ENCODE data around the gene PRKAR2B. TPM values are rescaled to one million over a fixed set of nuclear protein-coding genes. Genes with fewer than 3 reads are reported as not detected.

PRKAR2B gene
- total and polyA plus RNA-seq, 4 donors, result 0.88 to 41.8 (median 1.6) TPM

DNA sequence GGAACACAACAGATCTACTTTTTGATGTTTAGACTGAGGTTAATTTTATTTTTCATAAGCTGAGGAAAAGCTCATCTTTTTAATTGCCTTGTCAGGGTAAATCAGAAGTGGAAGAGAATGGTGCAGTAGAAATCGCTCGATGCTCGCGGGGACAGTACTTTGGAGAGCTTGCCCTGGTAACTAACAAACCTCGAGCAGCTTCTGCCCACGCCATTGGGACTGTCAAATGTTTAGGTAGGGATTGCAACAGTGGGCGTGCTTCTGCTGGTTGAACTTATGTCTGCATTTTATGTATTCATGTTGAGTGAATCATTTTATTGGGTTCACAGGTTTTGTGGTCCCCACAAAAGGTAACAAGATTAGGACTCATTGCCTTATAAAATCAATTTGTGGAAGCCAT, 112.6 kb downstream of the PRKAR2B start:
- no peak overlapping the region for H3K27ac ChIP-seq (ENCODE audit: low read depth in 1 of 2, low read length in 2 of 2)
- no peaks in the 10 kb centered on the region for H3K4me1 ChIP-seq (ENCODE audit: control insufficient read depth in 4 of 4, insufficient read depth in 4 of 4, low read length in 3 of 4)
- WGBS, result 92% methylated on average over 7 of the region's 7 CpGs
- no peaks in the 10 kb centered on the region for H3K27me3 ChIP-seq (ENCODE audit: control insufficient read depth in 4 of 4, insufficient read depth in 4 of 4, low read length in 3 of 4)
- no peak for DNase-seq (ENCODE audit: low spot score)
- H3K9ac ChIP-seq (ENCODE audit: low read depth in 1 of 2, low read length in 2 of 2), result no peak overlapping the region
- H3K36me3 ChIP-seq (ENCODE audit: control insufficient read depth in 4 of 4, insufficient read depth in 3 of 4, low read depth in 1 of 4, low read length in 3 of 4), result peaks cover 0 to 2% (median 0%) of the 10 kb centered on the region in 4 donors
- TF ChIP-seq JUND (IDR thresholded peaks at IDR 0.05) (no peak), RXRA (IDR thresholded peaks at IDR 0.05) (no peak), RAD21 (IDR thresholded peaks at IDR 0.05) (no peak)
- TF ChIP-seq, protein P1, sequence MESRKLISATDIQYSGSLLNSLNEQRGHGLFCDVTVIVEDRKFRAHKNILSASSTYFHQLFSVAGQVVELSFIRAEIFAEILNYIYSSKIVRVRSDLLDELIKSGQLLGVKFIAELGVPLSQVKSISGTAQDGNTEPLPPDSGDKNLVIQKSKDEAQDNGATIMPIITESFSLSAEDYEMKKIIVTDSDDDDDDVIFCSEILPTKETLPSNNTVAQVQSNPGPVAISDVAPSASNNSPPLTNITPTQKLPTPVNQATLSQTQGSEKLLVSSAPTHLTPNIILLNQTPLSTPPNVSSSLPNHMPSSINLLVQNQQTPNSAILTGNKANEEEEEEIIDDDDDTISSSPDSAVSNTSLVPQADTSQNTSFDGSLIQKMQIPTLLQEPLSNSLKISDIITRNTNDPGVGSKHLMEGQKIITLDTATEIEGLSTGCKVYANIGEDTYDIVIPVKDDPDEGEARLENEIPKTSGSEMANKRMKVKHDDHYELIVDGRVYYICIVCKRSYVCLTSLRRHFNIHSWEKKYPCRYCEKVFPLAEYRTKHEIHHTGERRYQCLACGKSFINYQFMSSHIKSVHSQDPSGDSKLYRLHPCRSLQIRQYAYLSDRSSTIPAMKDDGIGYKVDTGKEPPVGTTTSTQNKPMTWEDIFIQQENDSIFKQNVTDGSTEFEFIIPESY (IDR thresholded peaks at IDR 0.05), result no peak
- H3K4me3 ChIP-seq (ENCODE audit: low read depth in 1 of 3, low read length in 3 of 3), result no peak overlapping the region
- H3K9me3 ChIP-seq (ENCODE audit: control insufficient read depth in 4 of 4, low read length in 3 of 4), result no peaks in the 10 kb centered on the region

DNA sequence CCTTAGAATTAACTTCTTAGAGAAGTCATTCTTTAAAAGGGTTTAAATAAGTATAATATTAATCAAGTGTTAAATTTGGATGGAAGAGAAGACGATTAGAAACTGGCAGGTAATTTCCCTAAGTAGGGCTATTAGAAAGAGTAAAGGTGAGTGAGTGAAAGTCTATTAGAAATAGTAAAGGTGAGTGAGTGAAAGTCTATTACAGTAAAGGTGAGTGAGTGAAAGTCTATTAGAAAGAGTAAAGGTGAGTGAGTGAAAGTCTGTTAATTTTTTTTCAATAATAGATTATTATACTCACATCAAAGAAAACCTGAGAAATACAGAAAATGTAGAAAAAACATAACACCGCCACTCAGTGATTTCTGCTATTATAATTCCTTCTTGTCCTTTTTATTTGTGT, 113.5 kb downstream of the PRKAR2B start:
- no peak for DNase-seq (ENCODE audit: low spot score)

More for the DNA sequence above, 113.5 kb downstream of the PRKAR2B start:
- peaks cover 0 to 2% (median 0%) of the 10 kb centered on the region in 4 donors for H3K36me3 ChIP-seq (ENCODE audit: control insufficient read depth in 4 of 4, insufficient read depth in 3 of 4, low read depth in 1 of 4, low read length in 3 of 4)
- TF ChIP-seq FOXA2 (IDR thresholded peaks at IDR 0.05) (no peak), YY1 (IDR thresholded peaks at IDR 0.05) (no peak), SP1 (IDR thresholded peaks at IDR 0.05) (no peak), JUND (IDR thresholded peaks at IDR 0.05) (no peak), RAD21 (IDR thresholded peaks at IDR 0.05) (no peak), GABPA (IDR thresholded peaks at IDR 0.05 in 1 of 2, conservative IDR thresholded peaks at IDR 0.05 in 1 of 2) (no peak), TAF1 (conservative IDR thresholded peaks at IDR 0.05) (no peak), NR2F2 (IDR thresholded peaks at IDR 0.05) (no peak), RXRA (IDR thresholded peaks at IDR 0.05) (no peak), HNF4A (conservative IDR thresholded peaks at IDR 0.05) (no peak), ATF3 (IDR thresholded peaks at IDR 0.05) (no peak), MAX (IDR thresholded peaks at IDR 0.05) (no peak), EGR1 (IDR thresholded peaks at IDR 0.05; ENCODE audit: low read depth in 2 of 2) (no peak), HNF4G (IDR thresholded peaks at IDR 0.05) (no peak), FOXA1 (IDR thresholded peaks at IDR 0.05) (no peak)
- TF ChIP-seq, protein P1 (IDR thresholded peaks at IDR 0.05), result no peak
- TF ChIP-seq, protein P2, sequence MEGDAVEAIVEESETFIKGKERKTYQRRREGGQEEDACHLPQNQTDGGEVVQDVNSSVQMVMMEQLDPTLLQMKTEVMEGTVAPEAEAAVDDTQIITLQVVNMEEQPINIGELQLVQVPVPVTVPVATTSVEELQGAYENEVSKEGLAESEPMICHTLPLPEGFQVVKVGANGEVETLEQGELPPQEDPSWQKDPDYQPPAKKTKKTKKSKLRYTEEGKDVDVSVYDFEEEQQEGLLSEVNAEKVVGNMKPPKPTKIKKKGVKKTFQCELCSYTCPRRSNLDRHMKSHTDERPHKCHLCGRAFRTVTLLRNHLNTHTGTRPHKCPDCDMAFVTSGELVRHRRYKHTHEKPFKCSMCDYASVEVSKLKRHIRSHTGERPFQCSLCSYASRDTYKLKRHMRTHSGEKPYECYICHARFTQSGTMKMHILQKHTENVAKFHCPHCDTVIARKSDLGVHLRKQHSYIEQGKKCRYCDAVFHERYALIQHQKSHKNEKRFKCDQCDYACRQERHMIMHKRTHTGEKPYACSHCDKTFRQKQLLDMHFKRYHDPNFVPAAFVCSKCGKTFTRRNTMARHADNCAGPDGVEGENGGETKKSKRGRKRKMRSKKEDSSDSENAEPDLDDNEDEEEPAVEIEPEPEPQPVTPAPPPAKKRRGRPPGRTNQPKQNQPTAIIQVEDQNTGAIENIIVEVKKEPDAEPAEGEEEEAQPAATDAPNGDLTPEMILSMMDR (IDR thresholded peaks at IDR 0.05; ENCODE audit: low read depth, low read length, missing input control), result no peak
- TF ChIP-seq, protein P3, sequence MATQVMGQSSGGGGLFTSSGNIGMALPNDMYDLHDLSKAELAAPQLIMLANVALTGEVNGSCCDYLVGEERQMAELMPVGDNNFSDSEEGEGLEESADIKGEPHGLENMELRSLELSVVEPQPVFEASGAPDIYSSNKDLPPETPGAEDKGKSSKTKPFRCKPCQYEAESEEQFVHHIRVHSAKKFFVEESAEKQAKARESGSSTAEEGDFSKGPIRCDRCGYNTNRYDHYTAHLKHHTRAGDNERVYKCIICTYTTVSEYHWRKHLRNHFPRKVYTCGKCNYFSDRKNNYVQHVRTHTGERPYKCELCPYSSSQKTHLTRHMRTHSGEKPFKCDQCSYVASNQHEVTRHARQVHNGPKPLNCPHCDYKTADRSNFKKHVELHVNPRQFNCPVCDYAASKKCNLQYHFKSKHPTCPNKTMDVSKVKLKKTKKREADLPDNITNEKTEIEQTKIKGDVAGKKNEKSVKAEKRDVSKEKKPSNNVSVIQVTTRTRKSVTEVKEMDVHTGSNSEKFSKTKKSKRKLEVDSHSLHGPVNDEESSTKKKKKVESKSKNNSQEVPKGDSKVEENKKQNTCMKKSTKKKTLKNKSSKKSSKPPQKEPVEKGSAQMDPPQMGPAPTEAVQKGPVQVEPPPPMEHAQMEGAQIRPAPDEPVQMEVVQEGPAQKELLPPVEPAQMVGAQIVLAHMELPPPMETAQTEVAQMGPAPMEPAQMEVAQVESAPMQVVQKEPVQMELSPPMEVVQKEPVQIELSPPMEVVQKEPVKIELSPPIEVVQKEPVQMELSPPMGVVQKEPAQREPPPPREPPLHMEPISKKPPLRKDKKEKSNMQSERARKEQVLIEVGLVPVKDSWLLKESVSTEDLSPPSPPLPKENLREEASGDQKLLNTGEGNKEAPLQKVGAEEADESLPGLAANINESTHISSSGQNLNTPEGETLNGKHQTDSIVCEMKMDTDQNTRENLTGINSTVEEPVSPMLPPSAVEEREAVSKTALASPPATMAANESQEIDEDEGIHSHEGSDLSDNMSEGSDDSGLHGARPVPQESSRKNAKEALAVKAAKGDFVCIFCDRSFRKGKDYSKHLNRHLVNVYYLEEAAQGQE (IDR thresholded peaks at IDR 0.05), result no peak
- no peaks in the 10 kb centered on the region for H3K9me3 ChIP-seq (ENCODE audit: control insufficient read depth in 4 of 4, low read length in 3 of 4)
- no peaks in the 10 kb centered on the region for H3K27me3 ChIP-seq (ENCODE audit: control insufficient read depth in 4 of 4, insufficient read depth in 4 of 4, low read length in 3 of 4)
- no peak overlapping the region for H3K9ac ChIP-seq (ENCODE audit: low read depth in 1 of 2, low read length in 2 of 2)
- no peak overlapping the region for H3K4me3 ChIP-seq (ENCODE audit: low read depth in 1 of 3, low read length in 3 of 3)
- 82% methylated on average over 2 of the region's 2 CpGs for WGBS
- no peak overlapping the region for H3K27ac ChIP-seq (ENCODE audit: low read depth in 1 of 2, low read length in 2 of 2)
- H3K4me1 ChIP-seq (ENCODE audit: control insufficient read depth in 4 of 4, insufficient read depth in 4 of 4, low read length in 3 of 4), result no peaks in the 10 kb centered on the region
